ENCODE measurements around the gene HSF5. TPM values are rescaled to one million over a fixed set of nuclear protein-coding genes. Genes with fewer than 3 reads are reported as not detected.

The HSF5 gene
- total and polyA plus RNA-seq, 12 donors: 0.03 to 0.11 (median 0.06) TPM; not detected in 8

- H3K27ac ChIP-seq: peak overlapping the region in 2 of 5 donors; percentile 81 to 95
- H3K4me3 ChIP-seq: peak overlapping the region in 1 of 4 donors; percentile 75
- no peaks in the 10 kb centered on the region for H3K27me3 ChIP-seq
- 57 to 66% (median 62%) methylated on average over 3 of the region's 3 CpGs for WGBS, 4 donors
- TF ChIP-seq CTCF (IDR thresholded peaks at IDR 0.05): no peak
- TF ChIP-seq POLR2A (IDR thresholded peaks at IDR 0.05): no peak
- intact Hi-C loops (cut with DNase I): loop anchor here (10.0 kb wide), 2 partner anchors 52 to 162 kb away; partner anchors contain the start of genes RAD51C (in 1 of the 2) and TEX14 (in 1 of the 2)
- no peaks in the 10 kb centered on the region for H3K9me3 ChIP-seq (replicated peaks in 1 of 3)
- H3K36me3 ChIP-seq (replicated peaks in 1 of 2): no peaks in the 10 kb centered on the region
- DNase-seq: no peak
- peaks cover 54 to 70% of the 10 kb centered on the region in 2 donors for H3K4me1 ChIP-seq (replicated peaks in 1 of 2)
Observed at GRCh38 chr17:58532555-58532951, 44.3 kb upstream of the HSF5 start.

GRCh38 chr17:58531661-58532554 is 43.7 kb upstream of the HSF5 start:
- Histone ChIP-seq H3K27me3 (no peaks in the 10 kb centered on the region), H3K36me3 (replicated peaks in 1 of 2) (no peaks in the 10 kb centered on the region), H3K9me3 (replicated peaks in 1 of 3) (no peaks in the 10 kb centered on the region), H3K4me3 (peak overlapping the region in 2 of 4 donors; percentile 40 to 75), H3K4me1 (replicated peaks in 1 of 2) (peaks cover 61 to 77% of the 10 kb centered on the region in 2 donors), H3K27ac (peak overlapping the region in 4 of 5 donors; percentile 41 to 95 (median 80))
- intact Hi-C loops (cut with DNase I): loop anchor here (10.0 kb wide), 2 partner anchors 53 to 163 kb away; partner anchors contain the start of genes RAD51C (in 1 of the 2) and TEX14 (in 1 of the 2)
- WGBS, 4 donors: 1 to 11% (median 2%) methylated on average over 7 to 82 of the region's 82 CpGs
- TF ChIP-seq POLR2A (IDR thresholded peaks at IDR 0.05) (peak; percentile 68 to 80), CTCF (IDR thresholded peaks at IDR 0.05) (no peak)
- peak; percentile 39 to 79 (median 72) for DNase-seq

GRCh38 chr17:58531122-58531521 is 42.9 kb upstream of the HSF5 start:
- intact Hi-C loops (cut with DNase I): loop anchor here (10.0 kb wide), 2 partner anchors 54 to 164 kb away; partner anchors contain the start of genes RAD51C (in 1 of the 2) and TEX14 (in 1 of the 2)
- peak overlapping the region in 2 of 4 donors; percentile 40 to 75 for H3K4me3 ChIP-seq
- H3K9me3 ChIP-seq (replicated peaks in 1 of 3): no peaks in the 10 kb centered on the region
- H3K27ac ChIP-seq: peak overlapping the region in 4 of 5 donors; percentile 41 to 95 (median 80)
- TF ChIP-seq CTCF (IDR thresholded peaks at IDR 0.05) (no peak), POLR2A (IDR thresholded peaks at IDR 0.05) (no peak)
- 22 to 43% (median 37%) methylated on average over 3 of the region's 3 CpGs for WGBS, 4 donors
- DNase-seq: peak in 2 of 7 donors; percentile 19 to 35
- H3K36me3 ChIP-seq (replicated peaks in 1 of 2): no peaks in the 10 kb centered on the region
- peaks cover 66 to 82% of the 10 kb centered on the region in 2 donors for H3K4me1 ChIP-seq (replicated peaks in 1 of 2)
- no peaks in the 10 kb centered on the region for H3K27me3 ChIP-seq

- no peaks in the 10 kb centered on the region for H3K36me3 ChIP-seq (replicated peaks in 1 of 2)
- WGBS, 4 donors: 0 to 57% (median 34%) methylated on average over 1 to 2 of the region's 2 CpGs
- no peaks in the 10 kb centered on the region for H3K9me3 ChIP-seq (replicated peaks in 1 of 3)
- no peak for TF ChIP-seq CTCF (IDR thresholded peaks at IDR 0.05)
- TF ChIP-seq POLR2A (IDR thresholded peaks at IDR 0.05): no peak
- H3K27me3 ChIP-seq: no peaks in the 10 kb centered on the region
- H3K27ac ChIP-seq: peak overlapping the region in 3 of 5 donors; percentile 79 to 95 (median 81)
- peaks cover 66 to 83% of the 10 kb centered on the region in 2 donors for H3K4me1 ChIP-seq (replicated peaks in 1 of 2)
- H3K4me3 ChIP-seq: peak overlapping the region in 2 of 4 donors; percentile 40 to 75
- intact Hi-C loops (cut with DNase I): loop anchor here (10.0 kb wide), 2 partner anchors 54 to 164 kb away; partner anchors contain the start of genes RAD51C (in 1 of the 2) and TEX14 (in 1 of the 2)
- DNase-seq: no peak
Observed at GRCh38 chr17:58530655-58531054, 42.4 kb upstream of the HSF5 start.
